ENCODE measurements around the gene CAPN10. TPM values are rescaled to one million over a fixed set of nuclear protein-coding genes. Genes with fewer than 3 reads are reported as not detected.
"Not testable (repeated sequence)": the region's sequence is repeated elsewhere in the genome, so short reads cannot be mapped to it uniquely, and the experiment has no call there.

The CAPN10 gene
- total RNA-seq (2014; rRNA removed; shearing (Covaris generic)) (13.3 and 29.5 TPM in 2 replicates), polyA plus RNA-seq (2016; fragmentation: Nextera tagmentation; extraction: Ambion mirVana) (10.0 and 11.5 TPM in 2 replicates)

DNA sequence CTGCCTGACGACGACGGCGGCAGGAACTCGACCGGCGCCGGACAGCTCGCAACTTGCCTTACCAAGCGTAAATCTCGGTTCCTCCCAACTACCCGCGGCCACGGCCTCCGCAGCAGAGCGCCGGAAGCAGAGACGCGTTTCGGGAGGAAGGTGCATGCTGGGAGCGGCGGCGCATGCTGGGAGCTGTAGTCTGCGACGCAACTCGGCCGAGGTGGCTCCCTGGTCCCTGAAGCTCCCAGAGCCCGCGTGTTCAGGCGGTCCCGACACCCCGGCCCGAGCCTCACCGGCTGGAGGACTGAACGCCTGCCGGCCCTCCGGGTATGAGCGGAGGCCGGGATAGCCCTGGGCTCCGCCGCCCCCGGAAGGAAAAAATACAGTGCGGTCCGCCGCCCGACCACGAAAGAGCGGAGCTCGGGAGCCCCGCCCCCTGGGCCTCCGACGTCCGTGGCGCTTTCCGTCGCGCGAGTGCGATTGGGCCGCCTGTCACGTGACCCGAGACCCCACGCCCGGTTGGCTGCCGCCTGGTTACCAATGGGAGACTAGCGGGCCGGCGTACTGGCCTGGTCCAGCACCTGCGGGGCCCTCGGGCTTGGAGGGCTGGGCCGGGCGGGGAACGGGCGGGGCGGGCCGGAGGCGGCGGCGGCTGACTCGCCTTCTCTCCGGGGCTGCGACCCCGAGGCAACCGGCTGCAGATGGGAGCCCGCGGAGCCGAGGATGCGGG lies at the start of gene CAPN10:
TSS of gene CAPN10 (plus strand) at position 537 of the 721 bp plus-strand sequence. CDS start at position 715, 178 bp downstream.
- WGBS, 2 experiments (ENCODE audit: low coverage in 1 of 2, low lambda C conversion rate in 2 of 2, missing lambda C conversion rate in 2 of 2) = 1% methylated on average over 65 to 78 of the region's 88 CpGs
- Histone ChIP-seq H4K20me1 (ENCODE audit: insufficient read depth) (no peaks in the 10 kb centered on the region), H3K27ac (peak within 1 kb of the TSS; percentile 59), H2AFZ (peak within 1 kb of the TSS; percentile 66), H3K4me3 (peak within 1 kb of the TSS; percentile 88), H3K4me1 (ENCODE audit: insufficient read depth) (peaks cover 19% of the 10 kb centered on the region), H3K27me3 (replicated peaks; ENCODE audit: insufficient read depth) (no peaks in the 10 kb centered on the region), H3K79me2 (ENCODE audit: insufficient read depth) (peaks cover 78% of the 10 kb centered on the region), H3K9me3 (ENCODE audit: low read depth) (no peaks in the 10 kb centered on the region), H3K9me2 (ENCODE audit: insufficient read depth) (no peaks in the 10 kb centered on the region), H3F3A (ENCODE audit: insufficient read depth) (peaks cover 6% of the 10 kb centered on the region; the same call in 1 of the 2 replicates), H3K4me2 (ENCODE audit: unreplicated experiment) (peak within 1 kb of the TSS; percentile 99), H3K36me3 (ENCODE audit: low read depth) (no peaks in the 10 kb centered on the region), H3K9ac (peak within 1 kb of the TSS; percentile 92)
- no peak for TF ChIP-seq EZH2phosphoT487 (IDR thresholded peaks at IDR 0.05; ENCODE audit: insufficient read depth, low read depth)
- TF ChIP-seq EZH2 (IDR thresholded peaks at IDR 0.05; ENCODE audit: insufficient read depth, poor library complexity, severe bottlenecking) = no peak
- in situ Hi-C loops (cut with MboI) = no loop called here
- DNase-seq = peak; percentile 100

GRCh38 chr2:240538031-240538780 lies 48.3 kb upstream of the CAPN10 start:
- no peak for TF ChIP-seq EZH2 (IDR thresholded peaks at IDR 0.05; ENCODE audit: insufficient read depth, poor library complexity, severe bottlenecking)
- in situ Hi-C loops (cut with MboI) = no loop called here
- Histone ChIP-seq H3K4me1 (ENCODE audit: insufficient read depth) (no peaks in the 10 kb centered on the region), H3K9me2 (ENCODE audit: insufficient read depth) (no peaks in the 10 kb centered on the region), H3K9me3 (ENCODE audit: low read depth) (no peaks in the 10 kb centered on the region), H2AFZ (no peak overlapping the region), H3K79me2 (ENCODE audit: insufficient read depth) (no peaks in the 10 kb centered on the region), H3K27me3 (replicated peaks; ENCODE audit: insufficient read depth) (no peaks in the 10 kb centered on the region), H3K4me3 (no peak overlapping the region), H3K9ac (no peak overlapping the region), H3K36me3 (ENCODE audit: low read depth) (no peaks in the 10 kb centered on the region), H3F3A (ENCODE audit: insufficient read depth) (no peaks in the 10 kb centered on the region), H4K20me1 (ENCODE audit: insufficient read depth) (no peaks in the 10 kb centered on the region), H3K4me2 (ENCODE audit: unreplicated experiment) (no peak overlapping the region), H3K27ac (no peak overlapping the region)
- WGBS, 2 experiments (ENCODE audit: low coverage in 1 of 2, low lambda C conversion rate in 2 of 2, missing lambda C conversion rate in 2 of 2) = 93% methylated on average over 34 to 40 of the region's 43 CpGs
- DNase-seq = no peak

- H2AFZ ChIP-seq; H3F3A ChIP-seq (ENCODE audit: insufficient read depth); H3K36me3 ChIP-seq (ENCODE audit: low read depth); H3K27me3 ChIP-seq (replicated peaks; ENCODE audit: insufficient read depth); H3K79me2 ChIP-seq (ENCODE audit: insufficient read depth); H3K4me2 ChIP-seq (ENCODE audit: unreplicated experiment); H3K4me3 ChIP-seq; H3K27ac ChIP-seq; H3K9me2 ChIP-seq (ENCODE audit: insufficient read depth); H4K20me1 ChIP-seq (ENCODE audit: insufficient read depth); H3K4me1 ChIP-seq (ENCODE audit: insufficient read depth); H3K9ac ChIP-seq; in situ Hi-C loops (cut with MboI); DNase-seq; H3K9me3 ChIP-seq (ENCODE audit: low read depth): not testable (repeated sequence)
- 98% methylated on average over 17 of the region's 17 CpGs for WGBS, 2 experiments (ENCODE audit: low coverage in 1 of 2, low lambda C conversion rate in 2 of 2, missing lambda C conversion rate in 2 of 2)
These were observed 47.4 kb upstream of the CAPN10 start for GRCh38 chr2:240539101-240539500.

DNA sequence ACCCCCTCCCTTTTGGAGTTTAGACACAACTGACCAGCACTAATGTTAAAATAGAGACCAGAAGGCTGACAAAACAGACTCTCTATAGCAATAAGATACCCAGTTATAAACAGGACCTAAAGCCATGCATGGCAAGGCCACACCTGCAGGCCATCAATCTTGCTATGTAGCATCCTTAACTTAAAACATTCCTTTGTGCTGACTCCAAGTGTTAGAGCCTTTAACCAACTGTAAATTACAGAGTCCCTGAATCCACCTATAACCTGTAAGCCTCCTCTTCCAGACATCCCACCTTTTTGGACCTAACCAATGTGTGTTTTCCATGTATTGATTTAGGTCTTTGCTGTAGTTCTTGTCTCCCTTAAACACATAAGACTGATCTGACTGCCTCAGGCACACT lies 46.6 kb upstream of the CAPN10 start:
- Histone ChIP-seq H3K4me3 (no peak overlapping the region), H3K9ac (no peak overlapping the region), H3K36me3 (ENCODE audit: low read depth) (no peaks in the 10 kb centered on the region), H3K4me2 (ENCODE audit: unreplicated experiment) (no peak overlapping the region), H4K20me1 (ENCODE audit: insufficient read depth) (no peaks in the 10 kb centered on the region), H3F3A (ENCODE audit: insufficient read depth) (no peaks in the 10 kb centered on the region), H2AFZ (no peak overlapping the region), H3K27ac (no peak overlapping the region), H3K4me1 (ENCODE audit: insufficient read depth) (no peaks in the 10 kb centered on the region), H3K27me3 (replicated peaks; ENCODE audit: insufficient read depth) (no peaks in the 10 kb centered on the region), H3K9me3 (ENCODE audit: low read depth) (no peaks in the 10 kb centered on the region), H3K79me2 (ENCODE audit: insufficient read depth) (no peaks in the 10 kb centered on the region), H3K9me2 (ENCODE audit: insufficient read depth) (no peaks in the 10 kb centered on the region)
- TF ChIP-seq EZH2phosphoT487 (IDR thresholded peaks at IDR 0.05; ENCODE audit: insufficient read depth, low read depth) (no peak), EZH2 (IDR thresholded peaks at IDR 0.05; ENCODE audit: insufficient read depth, poor library complexity, severe bottlenecking) (no peak)
- DNase-seq = no peak
- in situ Hi-C loops (cut with MboI) = no loop called here

All from GM23248 (cell line).